ENCODE data around the gene MYLK2.

The MYLK2 gene

GRCh38 chr20:31836853-31837608 is 17.9 kb downstream of the MYLK2 start:
- DNase-seq = no peak

GRCh38 chr20:31837896-31838397 is 18.8 kb downstream of the MYLK2 start:
- no peak for DNase-seq

- DNase-seq = no peak
Observed at GRCh38 chr20:31838646-31839292, 19.6 kb downstream of the MYLK2 start.

- DNase-seq = no peak
Observed at GRCh38 chr20:31839782-31840487, 20.8 kb downstream of the MYLK2 start.

- no peak for DNase-seq
Observed at GRCh38 chr20:31840906-31841816, 22.0 kb downstream of the MYLK2 start.

- DNase-seq = no peak
Observed at GRCh38 chr20:31841928-31842327, 22.8 kb downstream of the MYLK2 start.

- no peak for DNase-seq
Observed at GRCh38 chr20:31842471-31843157, 23.5 kb downstream of the MYLK2 start.

- DNase-seq = no peak
Observed at GRCh38 chr20:31843288-31843687, 24.1 kb downstream of the MYLK2 start.

GRCh38 chr20:31843881-31844280 is 24.7 kb downstream of the MYLK2 start:
- no peak for DNase-seq

- no peak for DNase-seq
Observed at GRCh38 chr20:31844737-31845299, 25.7 kb downstream of the MYLK2 start.

- DNase-seq = no peak
Observed at GRCh38 chr20:31845300-31845863, 26.2 kb downstream of the MYLK2 start, which contains the start of gene FOXS1. FOXS1 (minus strand) TSS chr20:31845604; CDS start chr20:31845542, 62 bp downstream.

- DNase-seq = no peak
Observed at GRCh38 chr20:31846793-31847138, 27.6 kb downstream of the MYLK2 start.

- no peak for DNase-seq
Observed at GRCh38 chr20:31848088-31848999, 29.2 kb downstream of the MYLK2 start.

- DNase-seq = no peak
Observed at GRCh38 chr20:31849306-31849930, 30.3 kb downstream of the MYLK2 start.

- DNase-seq = no peak
Observed at GRCh38 chr20:31851240-31851955, 32.2 kb downstream of the MYLK2 start.

GRCh38 chr20:31853481-31853880 is 34.3 kb downstream of the MYLK2 start:
- no peak for DNase-seq

- no peak for DNase-seq
Observed at GRCh38 chr20:31856516-31856915, 37.4 kb downstream of the MYLK2 start.

- DNase-seq = no peak
Observed at GRCh38 chr20:31857861-31858759, 39.0 kb downstream of the MYLK2 start.

Measured in CD4-positive, alpha-beta T cell treated with Interferon gamma for 1 hour (primary cell).